ENCODE data around the gene CREB3L1.
"Not testable (repeated sequence)": the region's sequence is repeated elsewhere in the genome, so short reads cannot be mapped to it uniquely, and the experiment has no call there.

Gene CREB3L1

DNA sequence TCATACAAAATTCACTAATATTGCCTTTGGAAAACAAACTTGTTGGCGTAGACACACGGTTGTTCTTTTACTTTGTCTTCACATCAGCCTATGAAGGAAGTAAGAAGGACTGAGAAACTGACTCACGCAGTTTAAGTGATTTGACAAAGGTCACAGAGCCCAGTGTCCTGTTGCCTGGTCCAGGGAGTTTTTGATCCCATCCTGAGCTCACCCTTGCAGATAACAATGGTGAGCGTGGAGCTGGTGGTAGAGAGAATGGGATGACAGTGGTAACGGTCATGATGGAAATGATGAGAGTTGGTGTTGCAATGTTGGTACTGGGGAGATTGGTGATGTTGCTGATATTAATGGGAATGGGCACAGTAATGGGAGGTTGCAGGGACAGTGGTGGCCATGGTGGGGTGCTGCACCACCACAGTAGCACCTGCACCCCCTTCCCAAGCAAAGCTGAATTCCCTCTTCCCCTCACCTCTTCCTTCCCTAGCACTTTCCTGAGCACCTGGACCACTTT lies 22.0 kb downstream of the CREB3L1 start:
- TF ChIP-seq, protein P1, sequence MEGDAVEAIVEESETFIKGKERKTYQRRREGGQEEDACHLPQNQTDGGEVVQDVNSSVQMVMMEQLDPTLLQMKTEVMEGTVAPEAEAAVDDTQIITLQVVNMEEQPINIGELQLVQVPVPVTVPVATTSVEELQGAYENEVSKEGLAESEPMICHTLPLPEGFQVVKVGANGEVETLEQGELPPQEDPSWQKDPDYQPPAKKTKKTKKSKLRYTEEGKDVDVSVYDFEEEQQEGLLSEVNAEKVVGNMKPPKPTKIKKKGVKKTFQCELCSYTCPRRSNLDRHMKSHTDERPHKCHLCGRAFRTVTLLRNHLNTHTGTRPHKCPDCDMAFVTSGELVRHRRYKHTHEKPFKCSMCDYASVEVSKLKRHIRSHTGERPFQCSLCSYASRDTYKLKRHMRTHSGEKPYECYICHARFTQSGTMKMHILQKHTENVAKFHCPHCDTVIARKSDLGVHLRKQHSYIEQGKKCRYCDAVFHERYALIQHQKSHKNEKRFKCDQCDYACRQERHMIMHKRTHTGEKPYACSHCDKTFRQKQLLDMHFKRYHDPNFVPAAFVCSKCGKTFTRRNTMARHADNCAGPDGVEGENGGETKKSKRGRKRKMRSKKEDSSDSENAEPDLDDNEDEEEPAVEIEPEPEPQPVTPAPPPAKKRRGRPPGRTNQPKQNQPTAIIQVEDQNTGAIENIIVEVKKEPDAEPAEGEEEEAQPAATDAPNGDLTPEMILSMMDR (IDR thresholded peaks at IDR 0.05; ENCODE audit: control insufficient read depth, insufficient read depth, low read depth, low read length, missing control alignments): no peak
- no peak for DNase-seq (ENCODE audit: low read depth)

DNA sequence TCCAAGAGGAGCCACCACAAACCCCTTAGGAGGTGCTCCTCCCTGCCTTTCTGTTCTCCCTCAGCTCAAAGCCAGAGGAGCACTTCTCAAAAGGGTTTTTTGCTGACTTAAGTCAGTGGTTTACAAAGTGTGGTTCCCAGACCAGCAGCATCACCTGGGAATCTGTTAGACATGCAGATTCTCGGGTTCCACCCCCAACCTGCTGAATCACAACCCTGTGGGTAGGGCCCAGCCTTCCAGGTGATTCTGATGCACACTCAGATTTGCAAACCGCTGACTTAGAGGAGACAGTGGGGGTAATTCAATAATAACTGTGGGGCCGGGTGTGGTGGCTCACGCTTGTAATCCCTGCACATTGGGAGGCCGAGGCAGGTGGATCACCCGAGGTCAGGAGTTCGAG lies 22.8 kb downstream of the CREB3L1 start:
- TF ChIP-seq, protein P1 (IDR thresholded peaks at IDR 0.05; ENCODE audit: control insufficient read depth, insufficient read depth, low read depth, low read length, missing control alignments): no peak
- DNase-seq (ENCODE audit: low read depth): no peak
- H3K4me3 ChIP-seq (ENCODE audit: control insufficient read depth, low read depth, low read length): no peak overlapping the region

More for the DNA sequence above, 22.0 kb downstream of the CREB3L1 start:
- no peak overlapping the region for H3K4me3 ChIP-seq (ENCODE audit: control insufficient read depth, low read depth, low read length)

DNA sequence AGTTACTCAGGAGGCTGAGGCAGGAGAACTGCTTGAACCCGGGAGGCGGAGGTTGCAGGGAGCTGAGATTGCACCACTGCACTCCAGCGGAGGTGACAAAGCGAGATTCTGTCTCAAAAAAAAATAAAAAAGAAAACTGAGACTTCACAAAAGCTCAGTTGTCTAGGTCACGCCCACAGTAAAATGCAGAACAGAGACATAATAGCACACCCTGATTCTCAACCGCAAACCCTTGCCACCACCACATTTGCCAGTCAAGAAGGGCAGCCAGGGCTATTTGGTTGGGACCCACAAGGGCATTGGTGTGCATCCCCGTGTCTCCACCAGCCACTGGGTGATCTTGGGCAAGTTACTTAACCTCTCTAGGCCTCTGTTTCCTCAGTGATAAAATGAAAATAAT lies 25.4 kb downstream of the CREB3L1 start:
- TF ChIP-seq, protein P1 (IDR thresholded peaks at IDR 0.05; ENCODE audit: control insufficient read depth, insufficient read depth, low read depth, low read length, missing control alignments): no peak
- no peak for DNase-seq (ENCODE audit: low read depth)
- no peak overlapping the region for H3K4me3 ChIP-seq (ENCODE audit: control insufficient read depth, low read depth, low read length)

DNA sequence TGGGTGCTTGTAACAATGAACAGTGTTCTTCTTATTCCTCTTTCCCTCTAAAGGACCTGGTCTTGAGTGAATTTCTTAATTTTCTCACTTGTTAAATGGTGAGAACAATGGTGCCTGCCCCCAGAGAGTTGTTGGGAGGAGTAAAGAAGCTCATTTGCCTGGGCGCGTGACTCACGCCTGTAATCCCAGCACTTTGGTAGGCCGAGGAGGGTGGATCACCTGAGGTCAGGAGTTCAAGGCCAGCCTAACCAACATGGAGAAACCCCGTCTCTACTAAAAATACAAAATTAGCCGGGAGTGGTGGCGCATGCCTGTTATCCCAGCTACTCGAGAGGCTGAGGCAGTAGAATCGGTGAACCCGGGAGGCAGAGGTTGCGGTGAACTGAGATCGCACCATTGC lies 26.6 kb downstream of the CREB3L1 start:
- DNase-seq (ENCODE audit: low read depth); H3K4me3 ChIP-seq (ENCODE audit: control insufficient read depth, low read depth, low read length): not testable (repeated sequence)

DNA sequence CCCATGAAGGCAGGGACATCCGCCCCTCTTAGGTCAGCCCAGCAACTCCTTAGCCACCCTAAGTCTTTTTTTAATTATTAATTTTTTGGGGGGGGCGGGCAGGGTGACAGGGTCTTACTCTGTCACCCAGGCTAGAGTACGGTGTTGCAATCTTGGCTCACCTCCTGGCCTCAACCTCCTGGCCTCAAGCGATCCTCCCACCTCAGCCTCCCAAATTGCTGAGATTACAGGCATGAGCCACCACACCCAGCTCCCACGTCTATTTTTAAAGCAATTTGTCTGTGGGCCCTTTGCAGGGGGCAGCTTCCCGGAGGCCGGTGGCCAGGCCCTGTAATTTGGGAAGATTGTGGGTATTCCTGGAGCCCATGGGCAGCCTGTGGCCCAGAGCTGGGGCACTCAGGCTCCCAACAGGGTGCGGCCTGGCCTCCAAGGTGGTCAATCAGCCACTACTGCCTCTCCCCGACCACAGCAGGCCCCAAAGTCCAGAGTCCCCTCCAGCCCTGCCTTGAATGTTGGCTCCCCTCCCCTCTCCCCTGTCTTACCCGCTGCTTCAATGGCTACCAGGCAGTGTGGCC lies 27.2 kb downstream of the CREB3L1 start:
- no peak for DNase-seq (ENCODE audit: low read depth)
- H3K4me3 ChIP-seq (ENCODE audit: control insufficient read depth, low read depth, low read length): no peak overlapping the region
- TF ChIP-seq, protein P1 (IDR thresholded peaks at IDR 0.05; ENCODE audit: control insufficient read depth, insufficient read depth, low read depth, low read length, missing control alignments): no peak

DNA sequence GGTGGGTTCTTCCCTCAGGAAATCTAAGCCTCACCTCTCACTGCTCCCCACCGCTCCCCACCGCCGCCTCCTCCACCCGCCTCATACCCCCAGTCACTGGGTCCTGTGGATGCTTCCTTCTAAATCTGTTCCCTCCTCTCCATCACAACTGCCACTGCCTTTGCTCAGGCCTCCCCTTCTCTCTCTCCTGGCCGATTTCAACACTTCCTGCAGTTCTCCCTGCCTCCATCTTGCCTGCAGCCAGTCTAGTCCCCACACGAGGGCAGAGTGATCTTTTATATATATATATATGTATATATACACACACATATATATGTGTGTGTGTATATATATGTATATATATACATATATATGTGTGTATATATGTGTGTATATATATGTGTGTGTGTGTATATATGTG lies 27.8 kb downstream of the CREB3L1 start:
- H3K4me3 ChIP-seq (ENCODE audit: control insufficient read depth, low read depth, low read length): no peak overlapping the region
- DNase-seq (ENCODE audit: low read depth): no peak
- TF ChIP-seq, protein P1 (IDR thresholded peaks at IDR 0.05; ENCODE audit: control insufficient read depth, insufficient read depth, low read depth, low read length, missing control alignments): peak; percentile 23

DNA sequence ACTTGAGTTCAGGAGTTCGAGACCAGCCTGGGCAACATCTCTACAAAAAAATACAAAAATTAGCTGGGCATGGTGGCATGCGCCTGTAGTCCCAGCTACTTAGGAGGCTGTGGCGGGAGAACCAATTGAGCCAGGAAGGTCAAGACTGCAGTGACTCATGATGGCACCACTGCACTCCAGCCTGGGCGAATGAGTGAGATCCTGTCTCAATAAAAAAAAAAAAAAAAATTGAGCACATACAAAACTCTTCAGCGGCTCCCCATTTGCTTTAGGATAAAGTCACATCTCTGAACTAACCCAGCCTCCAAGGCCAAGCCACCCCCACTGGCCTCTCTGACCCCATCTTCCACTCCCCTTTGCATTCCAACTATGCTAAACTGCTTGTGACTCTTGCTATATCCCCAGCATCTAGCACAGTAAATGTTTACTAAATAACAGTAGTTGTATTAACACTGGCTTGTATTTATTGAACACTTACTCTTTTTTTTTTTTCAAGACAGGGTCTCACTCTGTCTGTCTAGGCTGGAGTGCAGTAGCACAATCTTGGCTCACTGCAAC lies 28.9 kb downstream of the CREB3L1 start:
- no peak for DNase-seq (ENCODE audit: low read depth)
- TF ChIP-seq, protein P1 (IDR thresholded peaks at IDR 0.05; ENCODE audit: control insufficient read depth, insufficient read depth, low read depth, low read length, missing control alignments): no peak

More for the DNA sequence above, 28.9 kb downstream of the CREB3L1 start:
- no peak overlapping the region for H3K4me3 ChIP-seq (ENCODE audit: control insufficient read depth, low read depth, low read length)
